ENCODE data around the gene SP6. TPM values are rescaled to one million over a fixed set of nuclear protein-coding genes. Genes with fewer than 3 reads are reported as not detected.

SP6 gene
- total RNA-seq, 1 experiment from 2014 or later: not detected

GRCh38 chr17:47797797-47798196 lies 53.2 kb downstream of the SP6 start:
- Histone ChIP-seq H2AFZ (ENCODE audit: low read length) (no peak overlapping the region), H3K36me3 (ENCODE audit: insufficient read depth, low read length) (no peaks in the 10 kb centered on the region), H3K79me2 (ENCODE audit: low read length) (no peaks in the 10 kb centered on the region), H3K4me3 (ENCODE audit: low read length) (no peak overlapping the region), H3K9me2 (replicated peaks; ENCODE audit: insufficient read depth, low read length) (no peaks in the 10 kb centered on the region), H3K4me2 (ENCODE audit: low read depth, low read length, poor library complexity, severe bottlenecking) (no peak overlapping the region), H3K27me3 (ENCODE audit: low read length) (no peaks in the 10 kb centered on the region), H3K4me1 (ENCODE audit: low read length) (peaks cover 41% of the 10 kb centered on the region), H3K27ac (ENCODE audit: low read length) (no peak overlapping the region), H3K9ac (ENCODE audit: low read length) (no peak overlapping the region), H3K9me3 (ENCODE audit: low read length) (no peaks in the 10 kb centered on the region), H4K20me1 (ENCODE audit: insufficient read depth, low read depth, low read length) (no peaks in the 10 kb centered on the region; the same call in 1 of the 2 replicates)
- DNase-seq: peak; percentile 61

Other genes with a start within 250 kb of the SP6 start
- 152 and 184 TPM in 2 replicates for gene KPNB1, start 201.2 kb downstream of the SP6 start, total RNA-seq (2014; rRNA removed; shearing (Covaris generic); ENCODE audit: low replicate concordance)
- gene TBKBP1, start 157.0 kb downstream of the SP6 start, total RNA-seq (2014; rRNA removed; shearing (Covaris generic); ENCODE audit: low replicate concordance): 0.25 and 0.56 TPM in 2 replicates
- not detected in 2 replicates for gene TBX21, start 117.9 kb downstream of the SP6 start, total RNA-seq (2014; rRNA removed; shearing (Covaris generic); ENCODE audit: low replicate concordance)
- 11.1 and 21.9 TPM in 2 replicates for gene OSBPL7, start 29.4 kb downstream of the SP6 start, total RNA-seq (2014; rRNA removed; shearing (Covaris generic); ENCODE audit: low replicate concordance)
- gene MRPL10, start 19.6 kb downstream of the SP6 start, total RNA-seq (2014; rRNA removed; shearing (Covaris generic); ENCODE audit: low replicate concordance): 38.2 and 50.3 TPM in 2 replicates
- gene LRRC46, start 19.5 kb downstream of the SP6 start, total RNA-seq (2014; rRNA removed; shearing (Covaris generic); ENCODE audit: low replicate concordance): 2.8 TPM in 1 of 2 replicates, not detected in the other
- 37.7 and 63.5 TPM in 2 replicates for gene SCRN2, start 9.9 kb downstream of the SP6 start, total RNA-seq (2014; rRNA removed; shearing (Covaris generic); ENCODE audit: low replicate concordance)
- gene SP2, start 45.1 kb upstream of the SP6 start, total RNA-seq (2014; rRNA removed; shearing (Covaris generic); ENCODE audit: low replicate concordance): 3.6 and 4.4 TPM in 2 replicates
- 26.8 and 32.0 TPM in 2 replicates for gene PNPO, start 90.4 kb upstream of the SP6 start, total RNA-seq (2014; rRNA removed; shearing (Covaris generic); ENCODE audit: low replicate concordance)
- gene PRR15L, start 106.7 kb upstream of the SP6 start, total RNA-seq (2014; rRNA removed; shearing (Covaris generic); ENCODE audit: low replicate concordance): 0.97 and 2.7 TPM in 2 replicates
- gene CDK5RAP3, start 120.0 kb upstream of the SP6 start, total RNA-seq (2014; rRNA removed; shearing (Covaris generic); ENCODE audit: low replicate concordance): 213 and 402 TPM in 2 replicates
- not detected in 2 replicates for gene COPZ2, start 186.6 kb upstream of the SP6 start, total RNA-seq (2014; rRNA removed; shearing (Covaris generic); ENCODE audit: low replicate concordance)
- 48.7 and 52.7 TPM in 2 replicates for gene NFE2L1, start 197.2 kb upstream of the SP6 start, total RNA-seq (2014; rRNA removed; shearing (Covaris generic); ENCODE audit: low replicate concordance)